MM.1S (cell line): ENCODE data around the gene MAGI1.

ENCODE experiments used
- EZH2 ChIP-seq: fragments of 300-600 bp; sonication (generic); optimal IDR thresholded peaks from 2 replicates; pipeline ENCODE3; 2017; ENCODE audit warnings: low read depth, mild to moderate bottlenecking, antibody characterized with exemption, low read length, mixed read lengths
- EZH2phosphoT487 ChIP-seq: fragments of 300-600 bp; sonication (generic); IDR thresholded peaks from 2 replicates; pipeline ENCODE4 v1.6.1; 2018; ENCODE audit warnings: antibody characterized with exemption, low read length
- TF ChIP-seq, protein P1 (sequence below): fragments of 300-600 bp; sonication (generic); IDR thresholded peaks from 2 replicates; pipeline ENCODE4 v1.5.1; 2016; ENCODE audit warnings: antibody characterized with exemption, low read length, mixed read lengths

DNA sequence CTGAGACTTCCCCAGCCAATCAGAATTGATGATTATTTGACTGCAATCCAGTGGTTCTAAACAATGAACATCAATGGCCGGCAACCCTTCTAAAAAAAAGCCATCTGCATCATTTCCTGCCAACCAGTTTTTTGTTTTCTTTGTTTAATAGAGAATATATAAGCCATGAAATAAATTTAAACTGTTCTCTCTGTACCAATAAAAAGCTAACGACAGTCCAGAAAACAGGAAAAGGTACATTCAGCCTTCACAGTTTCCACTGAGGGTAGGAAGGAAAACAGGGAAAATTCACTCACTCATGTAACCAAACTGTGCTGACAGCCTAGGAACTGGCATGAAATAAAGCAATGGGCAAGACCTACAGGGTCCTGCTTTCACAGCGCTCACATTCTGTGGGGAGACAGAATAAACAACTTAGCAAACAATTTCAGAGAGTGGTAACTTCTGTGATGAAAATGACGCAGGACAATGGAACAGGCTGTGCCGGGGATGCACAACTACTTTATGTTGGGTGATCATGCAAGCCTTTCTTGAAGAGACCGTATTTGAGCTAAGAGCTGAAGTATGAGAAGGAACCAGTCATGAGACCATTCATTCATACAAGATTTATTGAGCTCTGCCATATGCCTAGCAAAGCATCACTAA is 630.1 kb downstream of the MAGI1 start:
- TF ChIP-seq EZH2 (no peak), EZH2phosphoT487 (no peak)
- TF ChIP-seq, protein P1, sequence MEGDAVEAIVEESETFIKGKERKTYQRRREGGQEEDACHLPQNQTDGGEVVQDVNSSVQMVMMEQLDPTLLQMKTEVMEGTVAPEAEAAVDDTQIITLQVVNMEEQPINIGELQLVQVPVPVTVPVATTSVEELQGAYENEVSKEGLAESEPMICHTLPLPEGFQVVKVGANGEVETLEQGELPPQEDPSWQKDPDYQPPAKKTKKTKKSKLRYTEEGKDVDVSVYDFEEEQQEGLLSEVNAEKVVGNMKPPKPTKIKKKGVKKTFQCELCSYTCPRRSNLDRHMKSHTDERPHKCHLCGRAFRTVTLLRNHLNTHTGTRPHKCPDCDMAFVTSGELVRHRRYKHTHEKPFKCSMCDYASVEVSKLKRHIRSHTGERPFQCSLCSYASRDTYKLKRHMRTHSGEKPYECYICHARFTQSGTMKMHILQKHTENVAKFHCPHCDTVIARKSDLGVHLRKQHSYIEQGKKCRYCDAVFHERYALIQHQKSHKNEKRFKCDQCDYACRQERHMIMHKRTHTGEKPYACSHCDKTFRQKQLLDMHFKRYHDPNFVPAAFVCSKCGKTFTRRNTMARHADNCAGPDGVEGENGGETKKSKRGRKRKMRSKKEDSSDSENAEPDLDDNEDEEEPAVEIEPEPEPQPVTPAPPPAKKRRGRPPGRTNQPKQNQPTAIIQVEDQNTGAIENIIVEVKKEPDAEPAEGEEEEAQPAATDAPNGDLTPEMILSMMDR = no peak
